Measurements from ENCODE around the gene MBD6. TPM values are rescaled to one million over a fixed set of nuclear protein-coding genes. Genes with fewer than 3 reads are reported as not detected.

The MBD6 gene
- total and polyA plus RNA-seq, 2 of the 13 experiments (the other 11 are each of a cell fraction or from before 2014, with no cell fraction given) = 4.1 to 5.9 TPM

DNA sequence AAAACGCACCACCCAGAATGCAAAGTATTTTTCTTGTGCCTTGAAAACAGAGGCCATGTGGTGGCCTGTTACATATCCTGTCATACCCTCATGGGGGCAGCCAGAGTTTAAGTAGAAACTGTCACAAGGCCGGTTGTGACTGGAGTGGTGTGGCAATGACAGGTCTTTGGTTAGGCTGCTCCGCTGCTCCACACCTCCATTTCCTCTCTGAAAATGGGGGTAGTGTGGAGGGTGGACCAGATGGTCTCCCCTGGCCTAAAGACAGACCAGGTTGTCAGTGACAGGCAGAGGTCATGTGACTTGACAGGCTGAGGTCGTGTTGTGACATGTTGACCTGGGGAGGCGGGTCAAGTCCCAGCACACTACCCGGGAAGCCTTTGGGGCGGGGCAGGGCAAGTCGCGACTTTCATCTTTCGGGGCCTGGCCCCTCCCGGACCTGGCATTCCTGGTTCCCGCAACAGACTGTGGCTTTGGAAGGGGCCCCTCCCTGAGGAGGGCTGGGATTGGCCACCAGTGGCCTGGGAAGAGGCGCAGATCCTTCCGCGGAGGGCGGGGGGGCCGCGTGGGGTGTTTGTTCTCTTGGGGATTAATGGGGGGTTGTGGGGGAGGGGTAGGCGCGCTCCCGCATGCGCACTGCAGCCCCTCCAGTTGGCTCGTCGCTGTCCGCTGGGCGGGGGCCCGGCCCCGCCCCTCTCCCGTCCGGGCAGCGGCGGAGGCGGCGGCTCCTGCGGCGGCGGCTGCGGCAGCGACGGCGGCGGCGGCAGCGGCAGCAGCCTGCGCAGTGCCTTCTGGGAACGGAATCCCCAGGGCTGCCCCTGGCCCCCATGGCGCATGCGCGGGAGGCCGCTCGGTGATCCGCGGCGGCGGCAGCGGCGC is at the start of gene MBD6 (continued):
- TF ChIP-seq RFXAP (CRISPR knock-in tag; IDR thresholded peaks at IDR 0.05; ENCODE audit: borderline replicate concordance) = peak; percentile 78; the same call in 1 of the 2 replicates
- TF ChIP-seq, protein P1, sequence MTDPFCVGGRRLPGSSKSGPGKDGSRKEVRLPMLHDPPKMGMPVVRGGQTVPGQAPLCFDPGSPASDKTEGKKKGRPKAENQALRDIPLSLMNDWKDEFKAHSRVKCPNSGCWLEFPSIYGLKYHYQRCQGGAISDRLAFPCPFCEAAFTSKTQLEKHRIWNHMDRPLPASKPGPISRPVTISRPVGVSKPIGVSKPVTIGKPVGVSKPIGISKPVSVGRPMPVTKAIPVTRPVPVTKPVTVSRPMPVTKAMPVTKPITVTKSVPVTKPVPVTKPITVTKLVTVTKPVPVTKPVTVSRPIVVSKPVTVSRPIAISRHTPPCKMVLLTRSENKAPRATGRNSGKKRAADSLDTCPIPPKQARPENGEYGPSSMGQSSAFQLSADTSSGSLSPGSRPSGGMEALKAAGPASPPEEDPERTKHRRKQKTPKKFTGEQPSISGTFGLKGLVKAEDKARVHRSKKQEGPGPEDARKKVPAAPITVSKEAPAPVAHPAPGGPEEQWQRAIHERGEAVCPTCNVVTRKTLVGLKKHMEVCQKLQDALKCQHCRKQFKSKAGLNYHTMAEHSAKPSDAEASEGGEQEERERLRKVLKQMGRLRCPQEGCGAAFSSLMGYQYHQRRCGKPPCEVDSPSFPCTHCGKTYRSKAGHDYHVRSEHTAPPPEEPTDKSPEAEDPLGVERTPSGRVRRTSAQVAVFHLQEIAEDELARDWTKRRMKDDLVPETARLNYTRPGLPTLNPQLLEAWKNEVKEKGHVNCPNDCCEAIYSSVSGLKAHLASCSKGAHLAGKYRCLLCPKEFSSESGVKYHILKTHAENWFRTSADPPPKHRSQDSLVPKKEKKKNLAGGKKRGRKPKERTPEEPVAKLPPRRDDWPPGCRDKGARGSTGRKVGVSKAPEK (CRISPR knock-in tag; IDR thresholded peaks at IDR 0.05; ENCODE audit: borderline replicate concordance) = no peak
- TF ChIP-seq SIX4 (CRISPR knock-in tag; IDR thresholded peaks at IDR 0.05) = no peak
- peak; percentile 76; the same call in 1 of the 2 replicates for TF ChIP-seq ZNF430 (CRISPR knock-in tag; IDR thresholded peaks at IDR 0.05)
- no peak for TF ChIP-seq TBP (CRISPR knock-in tag; IDR thresholded peaks at IDR 0.05)
- TF ChIP-seq, protein P2, sequence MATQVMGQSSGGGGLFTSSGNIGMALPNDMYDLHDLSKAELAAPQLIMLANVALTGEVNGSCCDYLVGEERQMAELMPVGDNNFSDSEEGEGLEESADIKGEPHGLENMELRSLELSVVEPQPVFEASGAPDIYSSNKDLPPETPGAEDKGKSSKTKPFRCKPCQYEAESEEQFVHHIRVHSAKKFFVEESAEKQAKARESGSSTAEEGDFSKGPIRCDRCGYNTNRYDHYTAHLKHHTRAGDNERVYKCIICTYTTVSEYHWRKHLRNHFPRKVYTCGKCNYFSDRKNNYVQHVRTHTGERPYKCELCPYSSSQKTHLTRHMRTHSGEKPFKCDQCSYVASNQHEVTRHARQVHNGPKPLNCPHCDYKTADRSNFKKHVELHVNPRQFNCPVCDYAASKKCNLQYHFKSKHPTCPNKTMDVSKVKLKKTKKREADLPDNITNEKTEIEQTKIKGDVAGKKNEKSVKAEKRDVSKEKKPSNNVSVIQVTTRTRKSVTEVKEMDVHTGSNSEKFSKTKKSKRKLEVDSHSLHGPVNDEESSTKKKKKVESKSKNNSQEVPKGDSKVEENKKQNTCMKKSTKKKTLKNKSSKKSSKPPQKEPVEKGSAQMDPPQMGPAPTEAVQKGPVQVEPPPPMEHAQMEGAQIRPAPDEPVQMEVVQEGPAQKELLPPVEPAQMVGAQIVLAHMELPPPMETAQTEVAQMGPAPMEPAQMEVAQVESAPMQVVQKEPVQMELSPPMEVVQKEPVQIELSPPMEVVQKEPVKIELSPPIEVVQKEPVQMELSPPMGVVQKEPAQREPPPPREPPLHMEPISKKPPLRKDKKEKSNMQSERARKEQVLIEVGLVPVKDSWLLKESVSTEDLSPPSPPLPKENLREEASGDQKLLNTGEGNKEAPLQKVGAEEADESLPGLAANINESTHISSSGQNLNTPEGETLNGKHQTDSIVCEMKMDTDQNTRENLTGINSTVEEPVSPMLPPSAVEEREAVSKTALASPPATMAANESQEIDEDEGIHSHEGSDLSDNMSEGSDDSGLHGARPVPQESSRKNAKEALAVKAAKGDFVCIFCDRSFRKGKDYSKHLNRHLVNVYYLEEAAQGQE (IDR thresholded peaks at IDR 0.05; ENCODE audit: borderline replicate concordance in 1 of 2, low read depth in 1 of 2, low read length in 2 of 2) = no peak
- TF ChIP-seq SAP130 (CRISPR knock-in tag; IDR thresholded peaks at IDR 0.05; ENCODE audit: low read depth) = peak; percentile 95
- TF ChIP-seq, protein P3, sequence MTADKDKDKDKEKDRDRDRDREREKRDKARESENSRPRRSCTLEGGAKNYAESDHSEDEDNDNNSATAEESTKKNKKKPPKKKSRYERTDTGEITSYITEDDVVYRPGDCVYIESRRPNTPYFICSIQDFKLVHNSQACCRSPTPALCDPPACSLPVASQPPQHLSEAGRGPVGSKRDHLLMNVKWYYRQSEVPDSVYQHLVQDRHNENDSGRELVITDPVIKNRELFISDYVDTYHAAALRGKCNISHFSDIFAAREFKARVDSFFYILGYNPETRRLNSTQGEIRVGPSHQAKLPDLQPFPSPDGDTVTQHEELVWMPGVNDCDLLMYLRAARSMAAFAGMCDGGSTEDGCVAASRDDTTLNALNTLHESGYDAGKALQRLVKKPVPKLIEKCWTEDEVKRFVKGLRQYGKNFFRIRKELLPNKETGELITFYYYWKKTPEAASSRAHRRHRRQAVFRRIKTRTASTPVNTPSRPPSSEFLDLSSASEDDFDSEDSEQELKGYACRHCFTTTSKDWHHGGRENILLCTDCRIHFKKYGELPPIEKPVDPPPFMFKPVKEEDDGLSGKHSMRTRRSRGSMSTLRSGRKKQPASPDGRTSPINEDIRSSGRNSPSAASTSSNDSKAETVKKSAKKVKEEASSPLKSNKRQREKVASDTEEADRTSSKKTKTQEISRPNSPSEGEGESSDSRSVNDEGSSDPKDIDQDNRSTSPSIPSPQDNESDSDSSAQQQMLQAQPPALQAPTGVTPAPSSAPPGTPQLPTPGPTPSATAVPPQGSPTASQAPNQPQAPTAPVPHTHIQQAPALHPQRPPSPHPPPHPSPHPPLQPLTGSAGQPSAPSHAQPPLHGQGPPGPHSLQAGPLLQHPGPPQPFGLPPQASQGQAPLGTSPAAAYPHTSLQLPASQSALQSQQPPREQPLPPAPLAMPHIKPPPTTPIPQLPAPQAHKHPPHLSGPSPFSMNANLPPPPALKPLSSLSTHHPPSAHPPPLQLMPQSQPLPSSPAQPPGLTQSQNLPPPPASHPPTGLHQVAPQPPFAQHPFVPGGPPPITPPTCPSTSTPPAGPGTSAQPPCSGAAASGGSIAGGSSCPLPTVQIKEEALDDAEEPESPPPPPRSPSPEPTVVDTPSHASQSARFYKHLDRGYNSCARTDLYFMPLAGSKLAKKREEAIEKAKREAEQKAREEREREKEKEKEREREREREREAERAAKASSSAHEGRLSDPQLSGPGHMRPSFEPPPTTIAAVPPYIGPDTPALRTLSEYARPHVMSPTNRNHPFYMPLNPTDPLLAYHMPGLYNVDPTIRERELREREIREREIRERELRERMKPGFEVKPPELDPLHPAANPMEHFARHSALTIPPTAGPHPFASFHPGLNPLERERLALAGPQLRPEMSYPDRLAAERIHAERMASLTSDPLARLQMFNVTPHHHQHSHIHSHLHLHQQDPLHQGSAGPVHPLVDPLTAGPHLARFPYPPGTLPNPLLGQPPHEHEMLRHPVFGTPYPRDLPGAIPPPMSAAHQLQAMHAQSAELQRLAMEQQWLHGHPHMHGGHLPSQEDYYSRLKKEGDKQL (CRISPR knock-in tag; IDR thresholded peaks at IDR 0.05; ENCODE audit: low read depth) = no peak; the same call in none of the 2 replicates
- 0 out of 2 replicates have a peak, but pooled peaks have one; percentile 12 for TF ChIP-seq SOX13 (IDR thresholded peaks at IDR 0.05)
- peak in 1 of 2 experiments; percentile 71; a peak in 2 of 4 replicates for TF ChIP-seq SOX13 (CRISPR knock-in tag; conservative IDR thresholded peaks at IDR 0.05 in 1 of 2, IDR thresholded peaks at IDR 0.05 in 1 of 2)
- TF ChIP-seq ZNF383 (CRISPR knock-in tag; IDR thresholded peaks at IDR 0.05; ENCODE audit: borderline replicate concordance) = no peak; the same call in 1 of the 2 replicates
- TF ChIP-seq ZNF225 (CRISPR knock-in tag; IDR thresholded peaks at IDR 0.05) = no peak
- no peak for TF ChIP-seq FIP1L1 (IDR thresholded peaks at IDR 0.05; ENCODE audit: borderline replicate concordance, insufficient read depth, low read depth, low read length)
- TF ChIP-seq PPARG (CRISPR knock-in tag; conservative IDR thresholded peaks at IDR 0.05) = no peak; the same call in 1 of the 2 replicates

Measured in HepG2 (cell line).